ENCODE results near the gene TSEN15. TPM values are rescaled to one million over a fixed set of nuclear protein-coding genes. Genes with fewer than 3 reads are reported as not detected.

Gene TSEN15
- total RNA-seq, 2 experiments from 2014 or later = 44.1 to 48.9 TPM

- no peak overlapping the region for H3K4me3 Mint-ChIP-seq
These were observed 59.0 kb downstream of the TSEN15 start for GRCh38 chr1:184110272-184111204.

GRCh38 chr1:184112176-184112948 lies 60.8 kb downstream of the TSEN15 start:
- no peak for DNase-seq
- H3K27me3 Mint-ChIP-seq = no peaks in the 10 kb centered on the region
- H3K4me3 Mint-ChIP-seq = no peak overlapping the region
- POLR2A ChIA-PET = no interaction called here
- CTCF ChIA-PET = interaction anchor here (0.6 kb wide), 2 partner anchors 277 to 652 kb away, joined by 3 read pairs; no protein-coding TSS in a partner anchor
- peaks cover 5% of the 10 kb centered on the region for H3K4me1 Mint-ChIP-seq
- peaks cover 1% of the 10 kb centered on the region for H3K36me3 Mint-ChIP-seq (ENCODE audit: low read depth)
- H3K27ac Mint-ChIP-seq = no peak overlapping the region
- H3K9me3 Mint-ChIP-seq = no peaks in the 10 kb centered on the region

More at GRCh38 chr1:184110272-184111204, 59.0 kb downstream of the TSEN15 start:
- Mint-ChIP-seq H3K27ac (no peak overlapping the region), H3K27me3 (no peaks in the 10 kb centered on the region), H3K9me3 (peaks cover 10% of the 10 kb centered on the region), H3K36me3 (ENCODE audit: low read depth) (peaks cover 1% of the 10 kb centered on the region), H3K4me1 (peaks cover 5% of the 10 kb centered on the region)
- no peak for DNase-seq
- POLR2A ChIA-PET = no interaction called here
- CTCF ChIA-PET = no interaction called here

GRCh38 chr1:184113251-184113650 lies 61.7 kb downstream of the TSEN15 start:
- Mint-ChIP-seq H3K9me3 (no peaks in the 10 kb centered on the region), H3K4me3 (no peak overlapping the region), H3K27ac (no peak overlapping the region), H3K4me1 (peaks cover 5% of the 10 kb centered on the region), H3K27me3 (no peaks in the 10 kb centered on the region), H3K36me3 (ENCODE audit: low read depth) (peaks cover 1% of the 10 kb centered on the region)
- ChIA-PET CTCF (no interaction called here), POLR2A (no interaction called here)
- DNase-seq = no peak

- ChIA-PET POLR2A (no interaction called here), CTCF (interaction anchor here (0.6 to 1.4 kb wide), 3 partner anchors 28 to 1041 kb away, joined by 3 to 4 read pairs (median 3); no protein-coding TSS in a partner anchor)
- Mint-ChIP-seq H3K27ac (no peak overlapping the region), H3K4me3 (no peak overlapping the region), H3K27me3 (no peaks in the 10 kb centered on the region), H3K4me1 (peaks cover 5% of the 10 kb centered on the region), H3K36me3 (ENCODE audit: low read depth) (peaks cover 1% of the 10 kb centered on the region), H3K9me3 (no peaks in the 10 kb centered on the region)
- DNase-seq = no peak
These were observed 63.4 kb downstream of the TSEN15 start for GRCh38 chr1:184114818-184115398.

GRCh38 chr1:184116287-184116686 lies 64.8 kb downstream of the TSEN15 start:
- Mint-ChIP-seq H3K27me3 (no peaks in the 10 kb centered on the region), H3K4me1 (no peaks in the 10 kb centered on the region), H3K36me3 (ENCODE audit: low read depth) (peaks cover 4% of the 10 kb centered on the region), H3K4me3 (no peak overlapping the region), H3K27ac (no peak overlapping the region), H3K9me3 (no peaks in the 10 kb centered on the region)
- DNase-seq = no peak
- ChIA-PET POLR2A (no interaction called here), CTCF (interaction anchor here (0.7 to 1.2 kb wide), 2 partner anchors 27 to 41 kb away, joined by 3 read pairs; no protein-coding TSS in a partner anchor)

- Mint-ChIP-seq H3K27me3 (no peaks in the 10 kb centered on the region), H3K4me3 (no peak overlapping the region), H3K9me3 (no peaks in the 10 kb centered on the region), H3K4me1 (no peaks in the 10 kb centered on the region), H3K27ac (no peak overlapping the region), H3K36me3 (ENCODE audit: low read depth) (peaks cover 3% of the 10 kb centered on the region)
- no peak for DNase-seq
- ChIA-PET CTCF (no interaction called here), POLR2A (no interaction called here)
These were observed 66.5 kb downstream of the TSEN15 start for GRCh38 chr1:184118046-184118445.

Other genes starting within 250 kb of the TSEN15 start
- 1 to 10 TPM; 2.6 TPM for gene RGL1, start 246.6 kb upstream of the TSEN15 start, total RNA-seq
- gene COLGALT2, start 14.0 kb upstream of the TSEN15 start, total RNA-seq = under 1 TPM; 0.35 to 0.37 TPM